Lung microvascular endothelial cell (primary cell): ENCODE measurements around the gene USP46. TPM values are rescaled to one million over a fixed set of nuclear protein-coding genes. Genes with fewer than 3 reads are reported as not detected.
A peak's percentile ranks its signal among the peaks of the same experiment; 100 is the strongest.

ENCODE experiments used
- DNase-seq, 2 donors: peaks; one replicate each; pipeline versions ENCODE4 v3.0.0 to v3.0.0-alpha.2; 2010; ENCODE audit warnings: low read depth in 2 of 2
- total RNA-seq: library from RNA; depleted of rRNA; stranded (reverse); fragments of >200 nt; gene quantifications from 2 replicates; pipeline ENCODE4 v1.2.1, GENCODE V29; 2014

The USP46 gene
- total RNA-seq, 1 donor from 2014 or later, result 7.9 TPM

GRCh38 chr4:52657618-52658501, 1.2 kb downstream of the USP46 start:
- DNase-seq, result no peak

DNA sequence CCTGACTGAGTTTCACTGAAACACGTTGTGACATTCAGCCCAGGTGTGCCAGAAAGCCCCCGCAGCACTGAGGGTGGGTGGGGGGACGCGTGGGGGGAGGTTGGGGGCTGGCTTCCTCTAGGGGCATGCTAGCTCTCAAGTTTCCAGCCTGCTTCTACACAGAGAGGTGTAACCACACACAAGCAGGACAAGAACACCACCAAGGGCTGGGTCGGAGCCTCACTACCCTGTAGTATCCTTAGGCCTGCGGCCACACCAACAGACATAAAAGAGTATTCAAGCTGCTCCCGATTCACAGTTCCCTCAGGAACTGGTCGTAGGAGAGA, 1.8 kb downstream of the USP46 start:
- DNase-seq, result no peak

- peak in 1 of 2 donors; percentile 17 for DNase-seq
Measured at GRCh38 chr4:52655506-52655905, 3.6 kb downstream of the USP46 start.

DNA sequence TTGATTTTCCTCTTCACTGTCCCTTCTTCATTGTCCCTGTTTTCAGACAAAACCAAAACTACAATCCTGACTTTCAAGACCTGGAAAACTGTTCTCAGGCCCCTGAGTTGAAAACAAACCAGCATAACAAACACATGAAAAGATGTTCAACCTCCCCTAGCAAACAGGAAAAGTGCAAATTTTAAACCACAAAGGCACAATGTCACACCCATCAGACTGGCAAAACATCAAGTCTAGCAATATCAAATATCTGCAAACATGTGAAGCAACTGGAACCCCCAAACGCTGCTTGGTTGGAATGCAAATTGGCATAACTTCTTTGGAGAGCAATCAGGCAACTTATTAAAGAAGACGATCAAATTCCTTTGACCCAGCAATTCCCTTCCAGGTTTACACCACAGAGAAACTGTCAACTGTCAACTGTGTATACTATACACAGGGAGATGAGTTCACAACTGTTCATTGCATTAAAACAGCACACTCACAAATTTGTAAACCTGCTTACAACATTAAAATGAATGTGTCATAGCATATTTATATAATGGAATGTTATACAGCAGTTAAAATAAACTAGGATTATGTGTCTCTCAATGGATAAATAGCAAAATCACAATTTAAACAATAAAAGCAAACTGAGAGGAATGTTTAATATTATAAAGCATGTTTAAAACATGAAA, 7.0 kb downstream of the USP46 start:
- no peak for DNase-seq

DNA sequence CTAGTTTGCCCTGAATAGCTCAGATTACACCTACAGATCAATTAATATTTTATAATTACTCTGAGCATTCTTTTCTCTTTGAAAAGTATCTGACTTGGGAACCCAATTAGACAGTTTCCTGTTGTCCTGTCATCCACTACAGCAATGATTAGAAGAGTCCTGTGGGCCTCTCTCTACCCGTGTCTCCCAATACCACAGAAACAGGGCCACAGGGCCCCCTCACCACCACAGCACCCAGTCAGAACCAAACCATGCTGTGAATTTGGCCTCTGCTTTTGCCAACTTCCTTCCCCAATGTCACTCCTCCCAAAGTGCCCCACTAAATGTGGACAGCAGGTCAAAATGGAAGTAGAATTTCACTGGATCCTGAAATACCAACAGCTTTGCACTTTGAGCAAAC, 10.3 kb downstream of the USP46 start:
- no peak for DNase-seq

GRCh38 chr4:52646741-52647140, 12.4 kb downstream of the USP46 start:
- DNase-seq, result no peak

DNA sequence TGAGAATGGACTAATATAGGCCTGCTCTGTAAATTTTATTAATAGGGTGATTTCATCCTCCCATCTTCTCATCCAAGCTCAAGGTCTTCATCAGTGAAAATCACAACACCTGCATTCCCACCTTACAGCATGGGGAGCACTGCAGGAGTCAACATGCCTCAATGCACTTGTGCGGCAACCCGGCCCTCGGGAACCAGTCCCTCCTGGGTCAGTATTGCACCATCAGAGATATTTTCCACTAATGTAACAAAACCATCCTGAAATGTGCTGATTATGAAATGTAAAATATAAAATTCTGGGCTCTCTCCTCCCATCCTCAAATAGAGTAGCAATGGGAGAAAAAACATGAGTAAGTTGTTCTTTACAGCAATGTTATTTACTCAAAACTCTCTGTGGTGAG, 13.0 kb downstream of the USP46 start:
- no peak for DNase-seq

DNA sequence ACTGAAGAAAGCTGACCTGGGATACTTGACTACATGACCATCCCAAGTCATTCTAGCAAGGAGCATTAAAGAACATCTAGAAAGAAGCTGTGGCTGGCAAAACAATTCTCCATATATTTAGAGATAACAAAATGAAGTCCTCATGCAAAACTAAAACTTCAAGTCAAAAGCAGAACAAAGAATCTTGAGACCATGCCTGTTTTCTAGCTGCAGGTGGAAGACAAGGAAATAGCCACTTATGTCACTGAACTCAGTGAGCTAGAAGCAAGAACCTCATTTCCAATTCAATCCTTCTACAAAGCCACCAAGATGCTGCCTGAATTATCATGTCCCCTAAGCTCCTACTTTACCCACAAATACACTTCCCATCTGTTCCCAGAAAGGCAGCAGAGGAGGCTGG, 13.8 kb downstream of the USP46 start:
- DNase-seq, result no peak

DNA sequence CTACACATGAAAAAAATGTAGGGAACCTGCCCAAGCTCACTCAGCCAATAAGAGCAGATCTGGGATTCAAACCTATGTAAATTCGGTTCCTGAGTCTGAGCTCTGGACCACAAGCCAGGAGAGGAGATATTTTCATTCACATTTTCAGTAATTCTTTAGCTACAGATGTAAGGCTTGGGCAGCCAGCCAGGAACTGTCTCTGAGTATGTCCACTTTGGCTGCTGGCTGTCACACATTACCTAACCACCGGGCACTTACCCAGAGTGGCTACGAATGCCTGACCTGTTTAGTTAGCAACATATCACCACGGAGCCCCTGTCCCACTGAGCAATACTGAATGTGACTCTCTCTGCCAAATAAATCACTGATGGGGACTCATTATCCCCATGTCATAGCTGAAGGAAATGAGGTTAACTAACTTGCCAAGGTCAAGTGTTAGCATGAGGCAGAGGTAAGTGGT, 15.3 kb downstream of the USP46 start:
- DNase-seq, result peak; percentile 68 to 83

DNA sequence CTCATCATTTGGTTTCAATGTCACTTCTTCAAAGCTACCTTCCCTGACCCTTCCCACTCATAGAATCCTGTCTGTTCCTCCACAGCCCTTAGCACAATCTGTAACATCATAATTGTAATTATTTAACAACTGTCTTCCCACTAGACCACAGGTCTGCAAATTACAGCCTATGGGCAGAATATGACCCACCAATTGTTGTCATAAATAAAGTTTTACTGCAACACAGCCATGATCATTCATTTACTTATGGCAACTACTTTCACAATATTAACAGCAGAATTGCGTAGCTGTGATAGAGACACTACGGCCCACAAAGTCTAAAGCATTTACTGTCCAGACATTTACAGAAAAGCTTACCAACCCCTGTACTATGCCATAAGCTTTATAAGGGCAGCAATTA, 15.9 kb downstream of the USP46 start:
- DNase-seq, result no peak

- DNase-seq, result peak in 1 of 2 donors; percentile 75
Measured at GRCh38 chr4:52641854-52642563, 17.1 kb downstream of the USP46 start.

GRCh38 chr4:52640808-52641565, 18.1 kb downstream of the USP46 start:
- DNase-seq, result peak; percentile 29 to 55

GRCh38 chr4:52638717-52639116, 20.4 kb downstream of the USP46 start:
- no peak for DNase-seq

- no peak for DNase-seq
Measured at GRCh38 chr4:52637116-52637515, 22.0 kb downstream of the USP46 start.

GRCh38 chr4:52635560-52635959, 23.5 kb downstream of the USP46 start:
- DNase-seq, result no peak

DNA sequence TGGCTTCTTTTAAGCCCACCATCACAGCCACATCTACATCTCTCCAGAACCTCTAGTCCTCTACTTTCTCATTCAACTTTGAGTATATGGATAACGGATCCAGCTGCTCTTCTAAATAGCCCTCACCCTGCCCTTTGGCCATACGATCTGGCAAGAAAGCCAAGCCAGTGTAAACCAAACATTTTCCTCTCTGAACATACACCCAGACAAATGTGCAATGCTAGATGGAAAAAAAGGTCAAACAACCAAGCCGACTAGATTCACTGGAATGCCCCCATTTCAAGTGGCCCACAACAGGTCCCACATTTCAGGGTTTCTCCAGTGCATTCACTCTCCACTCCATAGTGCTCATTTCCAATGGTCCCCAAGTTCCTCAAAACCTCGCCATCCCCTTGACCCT, 24.0 kb downstream of the USP46 start:
- peak in 1 of 2 donors; percentile 47 for DNase-seq

DNA sequence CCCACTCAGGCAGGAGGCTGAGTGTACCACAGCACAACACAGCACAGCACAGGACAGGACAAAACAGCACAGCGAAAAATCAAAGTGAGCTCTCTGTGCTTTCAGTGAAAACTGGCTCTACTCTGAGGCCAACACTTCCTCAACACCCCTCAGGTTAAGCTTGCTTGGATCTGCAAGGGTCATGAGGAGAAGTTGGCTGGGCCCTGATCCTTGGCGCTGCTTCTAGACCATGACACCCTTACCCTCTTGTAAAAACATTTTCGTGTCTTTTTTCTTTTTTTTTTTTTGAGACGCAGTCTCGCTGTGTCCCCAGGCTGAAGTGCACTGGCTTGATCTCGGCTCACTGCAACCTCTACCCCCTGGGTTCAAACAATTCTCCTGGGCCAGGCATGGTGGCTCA, 25.3 kb downstream of the USP46 start:
- DNase-seq, result no peak

GRCh38 chr4:52628974-52629373, 30.1 kb downstream of the USP46 start:
- no peak for DNase-seq

DNA sequence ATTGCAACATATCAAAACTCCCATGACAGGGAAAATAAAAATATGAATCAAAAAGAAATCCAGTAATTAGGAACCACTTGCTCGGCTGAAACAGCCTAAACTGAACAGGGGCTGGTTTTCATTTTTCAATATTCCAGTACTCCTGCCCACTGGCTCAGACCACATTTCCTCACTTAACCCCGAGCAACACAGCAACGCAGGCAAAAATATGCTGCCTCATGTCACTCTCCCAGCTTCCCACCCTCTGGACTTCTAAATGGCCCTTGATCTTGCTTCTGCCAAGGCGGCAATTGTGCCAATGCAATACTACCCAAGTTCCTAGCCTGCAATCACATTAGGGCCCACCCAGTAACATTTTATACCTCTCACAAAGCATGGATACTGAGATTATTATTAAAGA, 30.6 kb downstream of the USP46 start:
- no peak for DNase-seq

DNA sequence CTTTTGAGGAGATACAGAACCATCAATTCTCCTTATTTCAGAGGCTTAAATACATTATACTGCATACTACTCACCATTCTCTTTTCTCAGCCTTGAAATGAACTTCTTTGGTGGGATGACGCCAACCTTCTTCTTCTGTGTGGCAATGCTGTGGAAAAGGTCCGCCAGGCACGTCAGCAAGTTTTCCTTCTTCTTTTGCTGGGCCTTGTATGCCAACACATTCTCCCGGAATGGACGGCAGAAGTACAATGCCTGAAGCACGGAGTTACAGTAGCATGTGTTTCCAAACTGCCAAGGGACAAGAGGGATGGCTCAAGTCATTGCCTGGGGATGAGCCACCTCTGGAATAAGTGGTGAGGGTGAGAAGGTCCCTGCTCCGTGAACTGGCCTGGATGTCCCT, 31.2 kb downstream of the USP46 start:
- no peak for DNase-seq

- DNase-seq, result no peak
Measured at GRCh38 chr4:52625216-52625615, 33.9 kb downstream of the USP46 start.

DNA sequence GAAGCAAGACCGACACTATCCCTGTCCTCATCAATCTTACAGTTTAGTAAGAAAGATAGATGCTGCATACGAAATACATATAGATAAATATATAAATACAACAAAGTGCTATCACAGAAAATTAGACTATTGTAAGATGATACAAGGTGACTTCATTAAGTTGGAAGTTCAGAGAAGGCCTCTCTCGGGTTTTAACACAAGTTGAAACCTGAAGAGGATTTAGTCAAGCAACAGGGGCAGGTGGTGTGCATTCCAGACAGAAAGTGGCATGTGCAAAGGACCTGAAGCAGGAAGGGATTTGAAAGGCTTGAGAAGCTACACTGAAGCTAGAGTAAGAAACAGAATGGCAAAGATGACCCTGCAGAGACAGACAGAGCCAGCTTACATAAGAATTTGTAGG, 36.5 kb downstream of the USP46 start:
- DNase-seq, result no peak
